Adrenal gland (tissue), 12 donors: Measurements from ENCODE around the gene TRAPPC6A. TPM values are rescaled to one million over a fixed set of nuclear protein-coding genes. Genes with fewer than 3 reads are reported as not detected.

ENCODE experiments used
- DNase-seq, 7 donors: peaks; one replicate each; pipeline ENCODE4 v3.0.0-alpha.2; 2019 to 2020
- H3K27ac ChIP-seq, 5 donors: fragments of 200-600 bp; sonication (generic) in 4 of 5; 1 replicate in 3 of 5; 2 replicates in 2 of 5; pipeline versions ENCODE4 v1.5.1 to v1.8.0; 2016 to 2020; ENCODE audit warnings: mild to moderate bottlenecking in 1 of 5
- H3K27me3 ChIP-seq: fragments of 200-600 bp; 2 replicates; pipeline ENCODE4 v1.8.0; 2021
- H3K36me3 ChIP-seq, 2 donors: fragments of 200-600 bp; replicated peaks in 1 of 2; 1 replicate in 1 of 2; 2 replicates in 1 of 2; pipeline versions ENCODE4 v1.5.1 to v1.8.0; 2018 to 2022
- H3K4me1 ChIP-seq, 2 donors: fragments of 200-600 bp; replicated peaks in 1 of 2; 1 replicate in 1 of 2; 2 replicates in 1 of 2; pipeline versions ENCODE4 v1.5.1 to v1.8.0; 2018 to 2021
- H3K4me3 ChIP-seq, 4 donors: fragments of 200-600 bp; sonication (generic) in 3 of 4; one replicate each; pipeline ENCODE4 v1.5.1; 2016 to 2018
- H3K9me3 ChIP-seq, 3 donors: fragments of 200-600 bp; sonication (generic) in 1 of 3; replicated peaks in 1 of 3; 1 replicate in 2 of 3; 2 replicates in 1 of 3; pipeline versions ENCODE4 v1.5.1 to v1.8.0; 2016 to 2021
- CTCF ChIP-seq, 6 experiments: fragments of 450-650 bp in 4 of 6; fragments of 200-600 bp in 2 of 6; sonication (generic) in 1 of 6; IDR thresholded peaks; 1 replicate in 5 of 6; 2 replicates in 1 of 6; pipeline versions ENCODE4 v1.5.1 to v1.8.0; 2016 to 2021; ENCODE audit warnings: antibody characterized with exemption in 6 of 6, mild to moderate bottlenecking in 2 of 6, moderate library complexity in 1 of 6
- POLR2A ChIP-seq, 2 donors: fragments of 450-650 bp; IDR thresholded peaks; one replicate each; pipeline ENCODE4 v1.6.1; 2017; ENCODE audit warnings: antibody characterized with exemption in 2 of 2, mild to moderate bottlenecking in 2 of 2, moderate library complexity in 1 of 2
- WGBS, 4 donors: extraction: QIAGEN DNeasy Blood & Tissue Kit in 2 of 4; methylation state at CpG; one replicate each; pipeline versions ENCODE4 v1.1.5 to v1.1.7; 2013 to 2017; 5-methylcytosine and 5-hydroxymethylcytosine counted together
- intact Hi-C, 2 donors: fragments of 100-400 bp; cut with DNase I; formaldehyde crosslinking; loops; one replicate each; pipeline versions ENCODE4 v1.14.1 to v1.15.0; 2022 to 2023
- polyA plus RNA-seq, 3 donors: library from polyadenylated mRNA; stranded (reverse); fragments of 200-250 nt in 2 of 3; fragments of 350-450 nt in 1 of 3; fragmentation: Illumina TruSeq in 1 of 3; extraction: RNeasy Lipid Tissue Mini Kit (QIAGEN cat#74804) in 1 of 3; gene quantifications; one replicate each; pipeline ENCODE4 v1.2.3, GENCODE V29; 2013 to 2014
- total RNA-seq, 9 donors: library from RNA; depleted of rRNA in 4 of 9; stranded (reverse); fragments of >200 nt in 4 of 9; fragments of 120-200 nt in 1 of 9; fragmentation: NEBNext Ultra II Directional in 1 of 9; extraction: Animal tissue kit (Norgen Biotek cat#: 25700) in 1 of 9; gene quantifications; one replicate each; pipeline versions ENCODE4 v1.1.0 to v1.2.4, GENCODE V29; 2013 to 2023
- donor health status: healthy with polysubstance abuse.
- donor health status: Bipolar disorder and iron deficiency.
- donor health status: DM: yes; HTN: yes; CAD: no.
- donor health status: DM: no; HTN: no; CAD: no.
- donor health status: DM: no; HTN: no; CAD: no.
- donor health status: DM: yes; HTN: yes; CAD: no.

The TRAPPC6A gene
- total and polyA plus RNA-seq, 12 donors: 5.1 to 71.4 (median 35.5) TPM

DNA sequence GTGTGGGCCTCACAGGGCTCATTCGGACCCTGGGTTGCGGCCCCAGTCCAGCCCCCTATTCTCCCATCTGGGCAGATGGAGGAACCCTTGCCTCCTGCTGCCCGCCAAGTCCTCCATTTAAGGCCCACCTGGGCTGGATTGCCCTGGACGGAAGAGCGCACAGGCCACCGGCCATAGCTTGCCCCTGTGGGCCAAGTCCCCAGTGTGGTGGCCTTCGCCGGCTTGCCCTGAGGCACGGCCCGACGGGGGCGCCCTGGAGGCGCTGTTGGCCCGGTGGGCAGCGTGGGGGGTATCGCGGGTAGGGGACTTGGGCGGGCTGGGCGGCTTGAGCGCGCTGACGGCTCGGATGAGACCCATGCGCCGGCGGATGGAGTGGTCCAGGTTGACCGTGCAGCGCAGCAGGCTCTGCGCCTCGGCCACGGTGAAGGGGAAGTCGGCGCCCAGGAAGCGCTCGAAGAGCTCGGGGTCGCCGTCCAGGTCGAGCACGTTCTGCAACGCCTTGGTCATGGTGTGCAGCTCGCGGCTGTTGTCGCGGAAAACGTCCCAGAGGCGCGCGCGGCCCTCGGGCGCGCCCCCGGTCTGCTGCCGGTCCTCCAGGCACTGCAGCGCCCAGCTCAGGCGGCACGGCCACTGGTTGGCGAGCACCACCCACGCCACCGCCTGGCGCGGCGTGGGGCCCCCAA lies 26.1 kb downstream of the TRAPPC6A start:
- 13 to 44% (median 26%) methylated on average over 13 to 64 of the region's 64 CpGs for WGBS, 4 donors

DNA sequence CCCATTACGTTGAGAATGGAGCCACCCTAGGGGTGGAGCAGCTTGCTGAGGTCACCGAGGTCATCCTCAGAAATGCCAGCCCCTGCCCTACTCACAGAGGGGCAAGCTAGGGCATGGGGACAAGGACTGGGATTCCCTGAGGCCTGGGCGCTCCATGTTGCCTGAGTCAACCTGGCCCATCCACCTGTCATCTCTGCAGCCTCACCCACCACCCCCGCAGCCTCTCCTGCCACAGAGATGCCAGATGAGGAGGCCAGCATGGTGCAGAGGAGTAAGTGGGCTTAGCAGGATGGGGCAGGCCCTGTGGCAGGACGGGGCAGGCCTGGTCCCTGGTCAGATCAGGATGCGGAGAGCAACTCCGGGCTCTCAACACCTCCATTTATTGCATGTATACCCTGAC lies 26.7 kb downstream of the TRAPPC6A start:
- 0 to 89% (median 83%) methylated on average over 1 to 7 of the region's 7 CpGs for WGBS, 4 donors
- intact Hi-C loops: no loop called here
- H3K27ac ChIP-seq: no peak overlapping the region
- no peaks in the 10 kb centered on the region for H3K9me3 ChIP-seq
- no peaks in the 10 kb centered on the region for H3K36me3 ChIP-seq
- no peak for TF ChIP-seq CTCF (IDR thresholded peaks at IDR 0.05)
- TF ChIP-seq POLR2A (IDR thresholded peaks at IDR 0.05): no peak
- DNase-seq: no peak
- no peak overlapping the region for H3K4me3 ChIP-seq
- peaks cover 17 to 29% of the 10 kb centered on the region in 2 donors for H3K4me1 ChIP-seq
- H3K27me3 ChIP-seq: no peaks in the 10 kb centered on the region

More for the DNA sequence above, 26.1 kb downstream of the TRAPPC6A start:
- DNase-seq: no peak
- intact Hi-C loops: no loop called here
- Histone ChIP-seq H3K36me3 (no peaks in the 10 kb centered on the region), H3K9me3 (no peaks in the 10 kb centered on the region), H3K27me3 (no peaks in the 10 kb centered on the region), H3K4me3 (no peak overlapping the region), H3K27ac (no peak overlapping the region), H3K4me1 (peaks cover 17 to 29% of the 10 kb centered on the region in 2 donors)
- TF ChIP-seq POLR2A (IDR thresholded peaks at IDR 0.05) (no peak), CTCF (IDR thresholded peaks at IDR 0.05) (no peak)

GRCh38 chr19:45150751-45151281 lies 27.2 kb downstream of the TRAPPC6A start:
- DNase-seq: no peak
- Histone ChIP-seq H3K36me3 (peaks cover 0 to 2% of the 10 kb centered on the region in 2 donors), H3K27ac (no peak overlapping the region), H3K27me3 (no peaks in the 10 kb centered on the region), H3K4me1 (peaks cover 17 to 29% of the 10 kb centered on the region in 2 donors), H3K4me3 (no peak overlapping the region), H3K9me3 (no peaks in the 10 kb centered on the region)
- intact Hi-C loops: no loop called here
- TF ChIP-seq CTCF (IDR thresholded peaks at IDR 0.05) (no peak), POLR2A (IDR thresholded peaks at IDR 0.05) (no peak)
- WGBS, 4 donors: 20 to 56% (median 50%) methylated on average over 1 to 4 of the region's 4 CpGs

- Histone ChIP-seq H3K9me3 (no peaks in the 10 kb centered on the region), H3K36me3 (peaks cover 0 to 8% of the 10 kb centered on the region in 2 donors), H3K4me1 (peaks cover 17 to 29% of the 10 kb centered on the region in 2 donors), H3K27me3 (no peaks in the 10 kb centered on the region), H3K4me3 (no peak overlapping the region), H3K27ac (no peak overlapping the region)
- intact Hi-C loops: no loop called here
- TF ChIP-seq POLR2A (IDR thresholded peaks at IDR 0.05) (no peak), CTCF (IDR thresholded peaks at IDR 0.05) (no peak)
- no peak for DNase-seq
- 92 to 95% (median 94%) methylated on average over 4 of the region's 4 CpGs for WGBS, 4 donors
These were observed 27.9 kb downstream of the TRAPPC6A start for GRCh38 chr19:45150180-45150579.
